ENCODE results near the gene SMOC2.

DNA sequence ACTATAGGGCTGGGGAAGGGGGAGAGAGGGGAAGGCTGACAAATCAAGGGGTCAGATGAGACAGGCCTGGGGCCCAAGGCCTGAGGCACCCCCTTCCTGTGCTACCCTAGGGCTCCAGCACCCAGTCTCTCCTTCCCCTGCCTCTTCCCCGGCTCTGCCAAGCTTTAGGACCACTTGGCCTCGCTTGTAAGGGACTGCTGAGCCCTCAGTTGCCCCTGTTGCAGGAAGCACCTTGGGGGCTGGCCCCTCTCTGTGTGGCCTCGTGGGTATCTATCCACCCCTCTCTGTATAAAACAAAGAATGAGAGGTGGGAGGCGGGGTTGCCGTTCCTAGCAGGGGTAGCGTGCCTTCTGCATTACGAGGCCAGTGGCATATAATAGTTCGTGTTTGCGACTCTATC is 21.4 kb upstream of the SMOC2 start:
- TF ChIP-seq, protein P1, sequence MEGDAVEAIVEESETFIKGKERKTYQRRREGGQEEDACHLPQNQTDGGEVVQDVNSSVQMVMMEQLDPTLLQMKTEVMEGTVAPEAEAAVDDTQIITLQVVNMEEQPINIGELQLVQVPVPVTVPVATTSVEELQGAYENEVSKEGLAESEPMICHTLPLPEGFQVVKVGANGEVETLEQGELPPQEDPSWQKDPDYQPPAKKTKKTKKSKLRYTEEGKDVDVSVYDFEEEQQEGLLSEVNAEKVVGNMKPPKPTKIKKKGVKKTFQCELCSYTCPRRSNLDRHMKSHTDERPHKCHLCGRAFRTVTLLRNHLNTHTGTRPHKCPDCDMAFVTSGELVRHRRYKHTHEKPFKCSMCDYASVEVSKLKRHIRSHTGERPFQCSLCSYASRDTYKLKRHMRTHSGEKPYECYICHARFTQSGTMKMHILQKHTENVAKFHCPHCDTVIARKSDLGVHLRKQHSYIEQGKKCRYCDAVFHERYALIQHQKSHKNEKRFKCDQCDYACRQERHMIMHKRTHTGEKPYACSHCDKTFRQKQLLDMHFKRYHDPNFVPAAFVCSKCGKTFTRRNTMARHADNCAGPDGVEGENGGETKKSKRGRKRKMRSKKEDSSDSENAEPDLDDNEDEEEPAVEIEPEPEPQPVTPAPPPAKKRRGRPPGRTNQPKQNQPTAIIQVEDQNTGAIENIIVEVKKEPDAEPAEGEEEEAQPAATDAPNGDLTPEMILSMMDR (IDR thresholded peaks at IDR 0.05; ENCODE audit: poor library complexity): no peak
- TF ChIP-seq EZH2 (IDR thresholded peaks at IDR 0.05; ENCODE audit: borderline replicate concordance): no peak
- TF ChIP-seq EZH2phosphoT487 (IDR thresholded peaks at IDR 0.05; ENCODE audit: low read depth, severe bottlenecking, unreplicated experiment): no peak
